AG04450 (cell line): Measurements from ENCODE around the gene SLC28A1. TPM values are rescaled to one million over a fixed set of nuclear protein-coding genes. Genes with fewer than 3 reads are reported as not detected.

Source experiments
- CTCF ChIA-PET: fragments of 300-600, 350-600 bp; formaldehyde crosslinking; extraction: SDS; loops from one replicate; lab custom pipeline; 2022; ENCODE audit warnings: antibody characterized with exemption, inconsistent platforms; lab: Charles Lee
- POLR2A ChIA-PET: fragments of 350-600 bp; formaldehyde crosslinking; extraction: SDS; loops from one replicate; lab custom pipeline; 2021; ENCODE audit warnings: antibody characterized with exemption, inconsistent platforms; lab: Yijun Ruan, JAX
- DNase-seq: peaks from one replicate; pipeline ENCODE4 v3.0.0-alpha.2; 2011; ENCODE audit warnings: low read depth, low spot score
- H3K27ac ChIP-seq: one replicate; pipeline ENCODE4 v1.5.1; 2012; ENCODE audit warnings: low read depth, low read length, control low read depth
- H3K27me3 ChIP-seq: one replicate; pipeline ENCODE4 v1.6.0; 2012; ENCODE audit warnings: low read length; ENCODE audit not compliant: control insufficient read depth, insufficient read depth
- H3K4me3 ChIP-seq: 2 replicates; pipeline ENCODE4 v1.5.1; 2011; ENCODE audit warnings: mild to moderate bottlenecking, low read depth, low read length, control low read depth
- H3K9me3 ChIP-seq: 2 replicates; pipeline ENCODE4 v1.5.1; 2012; ENCODE audit warnings: low read length; ENCODE audit not compliant: control insufficient read depth, insufficient read depth
- CTCF ChIP-seq: IDR thresholded peaks from 2 replicates; pipeline ENCODE4 v1.5.1; 2011; ENCODE audit warnings: low read depth, low read length, control low read depth, inconsistent platforms
- polyA plus RNA-seq: library from polyadenylated mRNA; depleted of rRNA; stranded (reverse); fragments of >200 nt; gene quantifications from 2 replicates; pipeline ENCODE4 v1.2.3, GENCODE V29; 2011

SLC28A1 gene
- polyA plus RNA-seq, 1 experiment = not detected

- peaks cover 13% of the 10 kb centered on the region for H3K27me3 ChIP-seq
- CTCF ChIA-PET = no interaction called here
- H3K27ac ChIP-seq = no peak overlapping the region
- POLR2A ChIA-PET = no interaction called here
- no peak overlapping the region for H3K4me3 ChIP-seq
- no peak for TF ChIP-seq CTCF
- peaks cover 2% of the 10 kb centered on the region; the same call in 1 of the 2 replicates for H3K9me3 ChIP-seq
- no peak for DNase-seq
Measured at GRCh38 chr15:84839714-84840113, 44.7 kb upstream of the SLC28A1 start.

GRCh38 chr15:84840255-84840654, 44.2 kb upstream of the SLC28A1 start:
- DNase-seq = no peak
- Histone ChIP-seq H3K27me3 (peaks cover 13% of the 10 kb centered on the region), H3K4me3 (no peak overlapping the region), H3K9me3 (peaks cover 2% of the 10 kb centered on the region; the same call in 1 of the 2 replicates), H3K27ac (no peak overlapping the region)
- ChIA-PET CTCF (no interaction called here), POLR2A (no interaction called here)
- TF ChIP-seq CTCF = no peak

- no peak overlapping the region for H3K27ac ChIP-seq
- CTCF ChIA-PET = no interaction called here
Measured at GRCh38 chr15:84840741-84841429, 43.6 kb upstream of the SLC28A1 start.

GRCh38 chr15:84842781-84843180, 41.7 kb upstream of the SLC28A1 start:
- CTCF ChIA-PET = interaction anchor here (0.7 kb wide), 1 partner anchor 257 kb away, joined by 3 read pairs; no protein-coding TSS in a partner anchor
- TF ChIP-seq CTCF = no peak

More at GRCh38 chr15:84840741-84841429, 43.6 kb upstream of the SLC28A1 start:
- POLR2A ChIA-PET = interaction anchor here (0.6 kb wide), 1 partner anchor 107 kb away, joined by 9 read pairs; no protein-coding TSS in a partner anchor
- no peak for TF ChIP-seq CTCF
- peaks cover 2% of the 10 kb centered on the region; the same call in 1 of the 2 replicates for H3K9me3 ChIP-seq
- no peak for DNase-seq
- peaks cover 10% of the 10 kb centered on the region for H3K27me3 ChIP-seq
- no peak overlapping the region for H3K4me3 ChIP-seq

GRCh38 chr15:84844964-84845363, 39.5 kb upstream of the SLC28A1 start:
- Histone ChIP-seq H3K9me3 (peaks cover 12% of the 10 kb centered on the region), H3K27me3 (no peaks in the 10 kb centered on the region), H3K27ac (no peak overlapping the region), H3K4me3 (no peak overlapping the region)
- ChIA-PET POLR2A (no interaction called here), CTCF (interaction anchor here (0.6 to 2.6 kb wide), 11 partner anchors 10 to 299 kb away, joined by 3 to 14 read pairs (median 4); no protein-coding TSS in a partner anchor)
- no peak for TF ChIP-seq CTCF
- DNase-seq = no peak

More at GRCh38 chr15:84842781-84843180, 41.7 kb upstream of the SLC28A1 start:
- peaks cover 2% of the 10 kb centered on the region for H3K27me3 ChIP-seq
- no peak overlapping the region for H3K27ac ChIP-seq
- POLR2A ChIA-PET = no interaction called here
- no peak for DNase-seq
- no peak overlapping the region for H3K4me3 ChIP-seq
- H3K9me3 ChIP-seq = peaks cover 15% of the 10 kb centered on the region
